ENCODE measurements around the gene PARP14.
"Not testable (repeated sequence)": the region's sequence is repeated elsewhere in the genome, so short reads cannot be mapped to it uniquely, and the experiment has no call there.

The PARP14 gene

GRCh38 chr3:122677216-122677615 lies 3.4 kb upstream of the PARP14 start:
- DNase-seq, result no peak

GRCh38 chr3:122678506-122678905 lies 2.1 kb upstream of the PARP14 start:
- DNase-seq, result no peak

- peak; percentile 80 for DNase-seq
These were observed 1.4 kb upstream of the PARP14 start for GRCh38 chr3:122679085-122679881.

- DNase-seq, result no peak
These were observed 661 bp upstream of the PARP14 start for GRCh38 chr3:122679882-122680474.

GRCh38 chr3:122681284-122681973 lies 790 bp downstream of the PARP14 start:
- DNase-seq, result no peak

- no peak for DNase-seq
These were observed 1.4 kb downstream of the PARP14 start for GRCh38 chr3:122681974-122682409.

- DNase-seq, result not testable (repeated sequence)
These were observed 2.3 kb downstream of the PARP14 start for GRCh38 chr3:122682778-122683411.

GRCh38 chr3:122687298-122687697 lies 6.7 kb downstream of the PARP14 start:
- DNase-seq, result no peak

- no peak for DNase-seq
These were observed 8.4 kb downstream of the PARP14 start for GRCh38 chr3:122688996-122689395.

- no peak for DNase-seq
These were observed 8.9 kb downstream of the PARP14 start for GRCh38 chr3:122689587-122689986.

- DNase-seq, result no peak
These were observed 9.5 kb downstream of the PARP14 start for GRCh38 chr3:122690096-122690495.

GRCh38 chr3:122691195-122691594 lies 10.6 kb downstream of the PARP14 start:
- DNase-seq, result peak; percentile 40

GRCh38 chr3:122692674-122693073 lies 12.0 kb downstream of the PARP14 start:
- DNase-seq, result no peak

GRCh38 chr3:122694966-122695365 lies 14.3 kb downstream of the PARP14 start:
- no peak for DNase-seq

GRCh38 chr3:122695927-122696561 lies 15.4 kb downstream of the PARP14 start:
- no peak for DNase-seq

GRCh38 chr3:122697952-122698620 lies 17.4 kb downstream of the PARP14 start:
- no peak for DNase-seq

- DNase-seq, result no peak
These were observed 19.6 kb downstream of the PARP14 start for GRCh38 chr3:122700193-122700592.

GRCh38 chr3:122705379-122705778 lies 24.7 kb downstream of the PARP14 start:
- DNase-seq, result no peak

- not testable (repeated sequence) for DNase-seq
These were observed 30.1 kb downstream of the PARP14 start for GRCh38 chr3:122710616-122711251.

- no peak for DNase-seq
These were observed 33.6 kb downstream of the PARP14 start for GRCh38 chr3:122714273-122714672.

- DNase-seq, result no peak
These were observed 36.0 kb downstream of the PARP14 start for GRCh38 chr3:122716667-122717066.
